G401 (cell line): ENCODE data around the gene MAST3. TPM values are rescaled to one million over a fixed set of nuclear protein-coding genes. Genes with fewer than 3 reads are reported as not detected.
A peak's percentile ranks its signal among the peaks of the same experiment; 100 is the strongest.

Source experiments
- DNase-seq: peaks from one replicate; pipeline ENCODE4 v3.0.0-alpha.2; 2015; ENCODE audit warnings: low spot score
- in situ Hi-C: cut with HindIII; loops from 2 replicates; pipeline ENCODE4 v1.10.0; 2016; ENCODE audit warnings: low sequenced_read_pairs, mixed read lengths
- total RNA-seq: library from RNA; depleted of rRNA; stranded (reverse); fragments of >200 nt; shearing (Covaris generic); gene quantifications from 2 replicates; pipeline ENCODE4 v1.2.3, GENCODE V29; 2014

The MAST3 gene
- total RNA-seq, 1 experiment from 2014 or later = 1.2 TPM

GRCh38 chr19:18109341-18109732 lies 11.8 kb downstream of the MAST3 start:
- no peak for DNase-seq
- in situ Hi-C loops = no loop called here

DNA sequence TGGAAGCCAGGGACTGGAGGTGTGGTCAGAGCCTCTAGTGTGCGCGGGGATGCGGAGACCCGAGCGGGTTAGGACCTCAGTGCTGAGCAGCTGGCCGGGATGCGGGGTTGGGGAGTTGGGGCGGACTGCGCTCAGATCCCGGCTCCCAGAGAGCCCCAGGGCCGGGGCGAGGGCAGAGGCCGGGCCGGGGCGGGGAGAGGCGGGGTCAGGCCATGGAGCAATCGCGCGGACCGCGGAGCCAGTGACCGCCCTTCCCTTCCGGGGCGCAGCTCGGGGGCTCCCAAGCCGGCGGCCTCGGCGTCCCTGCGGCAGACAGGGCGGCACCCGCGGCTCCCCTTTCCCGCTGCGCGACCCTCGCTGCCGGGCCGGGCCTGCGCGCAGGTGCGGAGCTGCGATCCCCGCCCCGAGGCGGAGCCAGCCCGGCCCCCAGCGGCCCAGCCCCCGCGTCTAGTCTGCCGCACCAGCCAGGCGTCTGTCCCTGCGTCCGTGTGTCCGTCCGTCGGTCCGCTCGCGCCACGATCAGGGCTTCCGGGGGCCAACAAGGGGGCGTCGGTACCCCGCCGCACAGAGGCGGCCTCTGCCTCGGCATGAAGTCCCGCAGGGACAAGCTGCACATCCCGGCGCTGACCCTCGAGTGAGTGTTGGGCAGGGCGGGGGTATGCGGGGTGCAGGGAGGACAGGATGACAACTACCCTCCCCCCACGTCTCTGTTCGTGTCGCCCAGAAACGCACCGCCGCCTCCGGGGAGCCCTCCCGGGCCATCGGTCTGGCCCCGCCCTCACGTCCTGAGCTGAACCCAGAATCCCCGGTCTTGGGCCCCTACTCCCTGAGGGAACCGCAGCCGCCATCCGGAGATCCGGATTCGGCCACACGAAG lies 12.4 kb downstream of the MAST3 start:
- no peak for DNase-seq

GRCh38 chr19:18110609-18111232 lies 13.1 kb downstream of the MAST3 start:
- no peak for DNase-seq
- in situ Hi-C loops = no loop called here

More for the DNA sequence above, 12.4 kb downstream of the MAST3 start:
- in situ Hi-C loops = no loop called here

DNA sequence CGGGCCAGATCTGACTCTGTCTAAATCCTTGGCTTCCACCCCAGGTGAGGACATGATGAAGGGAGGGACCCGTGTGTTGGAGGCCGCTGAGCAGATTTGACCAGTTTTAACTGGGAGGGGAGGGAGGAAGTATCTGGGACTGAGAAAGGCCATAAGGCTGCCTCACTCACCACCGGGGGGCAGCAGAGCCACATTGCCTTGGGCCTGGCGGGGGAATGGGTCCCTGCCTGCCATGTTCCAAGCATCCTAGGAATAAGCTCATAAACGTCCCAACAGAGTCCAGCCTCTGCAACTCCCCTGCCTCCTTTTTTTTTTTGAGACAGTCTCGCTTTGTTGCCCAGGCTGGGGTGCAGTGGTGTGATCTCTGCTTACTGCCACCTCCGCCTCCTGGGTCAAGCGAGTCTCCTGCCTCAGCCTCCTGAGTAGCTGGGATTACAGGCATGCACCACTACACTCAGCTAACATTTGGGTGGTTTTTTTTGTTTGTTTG lies 15.5 kb downstream of the MAST3 start:
- peak; percentile 86 for DNase-seq
- in situ Hi-C loops = no loop called here

GRCh38 chr19:18113827-18114226 lies 16.2 kb downstream of the MAST3 start:
- in situ Hi-C loops = no loop called here

GRCh38 chr19:18114483-18114882 lies 16.9 kb downstream of the MAST3 start:
- in situ Hi-C loops = no loop called here

More at GRCh38 chr19:18113827-18114226, 16.2 kb downstream of the MAST3 start:
- DNase-seq = no peak

DNA sequence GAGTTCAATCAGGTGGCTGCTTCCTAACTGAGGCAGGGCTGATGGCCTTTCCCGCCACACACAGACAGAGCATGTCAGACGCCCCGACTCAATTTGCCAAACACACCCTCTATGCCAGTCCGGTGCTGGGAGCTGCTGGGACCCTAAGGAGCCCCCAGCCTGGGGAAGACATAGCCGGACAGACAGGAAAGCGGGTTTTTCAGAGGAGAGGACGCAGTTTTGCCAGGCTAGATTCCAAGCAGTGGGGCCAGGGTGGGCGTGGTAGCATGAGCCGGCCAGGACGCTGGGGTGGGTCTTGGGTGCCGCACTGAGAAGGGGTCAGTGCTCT lies 19.8 kb downstream of the MAST3 start:
- in situ Hi-C loops = no loop called here
- no peak for DNase-seq

More at GRCh38 chr19:18114483-18114882, 16.9 kb downstream of the MAST3 start:
- no peak for DNase-seq

GRCh38 chr19:18117692-18118378 lies 20.3 kb downstream of the MAST3 start:
- DNase-seq = peak; percentile 71

DNA sequence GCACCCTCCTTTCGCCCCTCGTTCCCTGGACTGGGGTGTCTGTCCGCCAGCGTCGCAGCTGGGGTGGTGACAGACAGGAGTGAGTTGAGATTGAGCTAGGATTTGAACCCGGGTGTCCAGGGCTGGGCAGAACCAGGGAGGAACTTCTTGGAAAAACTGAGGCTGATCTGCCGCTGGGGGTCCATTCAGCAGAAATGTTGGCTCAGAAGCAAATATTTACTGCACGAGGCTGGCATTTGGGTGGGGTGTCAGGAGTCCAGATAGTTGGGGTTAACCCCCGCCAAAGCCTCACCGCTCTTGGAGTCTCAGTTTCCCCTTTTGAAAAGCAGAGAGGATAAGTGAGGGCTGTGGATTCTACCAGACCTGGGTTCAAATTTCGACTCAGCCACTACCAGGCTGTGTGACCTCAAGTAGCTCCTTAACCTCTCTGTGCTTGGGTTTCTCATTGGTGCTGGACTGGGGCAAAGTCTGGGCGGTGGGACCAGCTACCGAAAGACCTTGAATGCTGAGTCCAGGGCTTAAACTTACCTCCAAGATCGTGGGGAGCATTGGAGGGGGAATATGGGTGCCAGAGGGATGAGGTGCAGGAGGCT lies 20.9 kb downstream of the MAST3 start:
- in situ Hi-C loops = no loop called here
- DNase-seq = no peak

More at GRCh38 chr19:18117692-18118378, 20.3 kb downstream of the MAST3 start:
- in situ Hi-C loops = no loop called here

DNA sequence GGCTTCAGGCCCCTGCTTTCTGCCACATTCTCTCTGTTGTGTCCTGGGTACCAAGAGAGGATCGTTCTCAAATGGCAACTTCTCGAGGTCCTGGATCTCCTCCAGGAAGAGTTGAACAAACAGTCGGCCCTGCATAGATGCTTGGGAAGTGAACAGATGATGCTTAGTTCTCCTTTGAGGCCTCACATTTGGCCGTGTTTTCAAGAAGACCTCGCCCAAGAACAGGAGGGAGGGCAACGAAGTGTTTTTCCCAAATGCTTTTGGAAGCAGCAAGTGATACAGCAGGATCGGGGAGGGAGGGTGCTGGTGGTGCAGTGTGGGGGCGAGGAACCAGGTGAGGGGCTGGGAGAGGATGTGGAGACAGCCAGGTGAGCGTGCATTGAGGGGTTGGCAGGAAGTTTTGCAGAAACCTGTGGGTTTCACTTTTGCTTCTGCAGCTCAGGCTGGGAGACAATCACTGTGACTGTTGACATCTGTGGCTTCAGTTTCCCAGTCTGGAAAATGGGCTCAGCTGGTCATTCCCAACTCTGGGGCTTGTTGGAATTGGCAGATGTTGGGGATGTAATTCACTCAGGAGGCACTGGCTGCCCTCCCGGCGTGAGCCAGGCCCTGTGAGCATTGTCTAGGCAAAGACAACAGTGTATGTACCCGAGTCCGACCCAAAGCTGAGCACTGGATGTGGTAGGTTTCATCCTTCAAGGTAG lies 21.6 kb downstream of the MAST3 start:
- DNase-seq = peak; percentile 13
- in situ Hi-C loops = no loop called here

DNA sequence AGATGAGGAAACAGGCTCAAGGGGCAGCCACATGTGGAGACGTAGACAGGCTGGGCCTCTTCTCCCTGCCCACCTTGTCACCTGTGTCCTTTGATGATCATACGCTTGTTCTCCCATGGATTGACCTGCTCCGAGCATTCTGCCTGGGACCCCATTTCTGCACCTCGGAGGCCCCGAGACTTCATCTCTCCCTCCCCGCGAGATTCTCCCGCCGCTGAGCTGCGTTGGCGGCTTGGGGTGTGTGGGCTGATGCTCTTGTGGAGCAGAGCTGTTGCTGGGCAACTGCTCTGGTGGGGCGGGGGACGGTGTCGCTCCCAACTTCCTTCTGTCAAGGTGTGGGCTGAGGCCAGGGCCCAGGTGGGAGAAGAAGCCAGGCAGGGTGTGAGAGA lies 22.1 kb downstream of the MAST3 start:
- DNase-seq = no peak
- in situ Hi-C loops = no loop called here

DNA sequence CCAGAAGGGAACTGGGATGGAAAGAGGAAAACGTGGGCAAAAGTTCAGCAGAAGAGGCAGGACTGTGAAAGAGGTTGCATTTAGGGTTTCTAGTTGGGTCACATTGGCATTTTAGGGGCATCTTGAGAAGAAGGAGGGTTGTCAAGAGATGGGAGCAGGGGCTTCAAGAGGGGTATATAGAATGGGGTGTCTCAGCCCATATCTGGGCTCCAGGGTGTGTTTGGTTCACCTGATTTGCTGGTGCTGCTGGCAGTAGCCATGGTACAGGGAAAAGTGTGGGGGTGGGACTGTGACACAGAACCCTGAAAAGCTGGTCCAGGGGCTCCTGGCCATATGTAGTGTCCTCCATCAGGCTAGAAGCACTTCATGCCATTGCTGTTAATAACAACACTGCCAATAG lies 22.5 kb downstream of the MAST3 start:
- in situ Hi-C loops = no loop called here
- DNase-seq = no peak

DNA sequence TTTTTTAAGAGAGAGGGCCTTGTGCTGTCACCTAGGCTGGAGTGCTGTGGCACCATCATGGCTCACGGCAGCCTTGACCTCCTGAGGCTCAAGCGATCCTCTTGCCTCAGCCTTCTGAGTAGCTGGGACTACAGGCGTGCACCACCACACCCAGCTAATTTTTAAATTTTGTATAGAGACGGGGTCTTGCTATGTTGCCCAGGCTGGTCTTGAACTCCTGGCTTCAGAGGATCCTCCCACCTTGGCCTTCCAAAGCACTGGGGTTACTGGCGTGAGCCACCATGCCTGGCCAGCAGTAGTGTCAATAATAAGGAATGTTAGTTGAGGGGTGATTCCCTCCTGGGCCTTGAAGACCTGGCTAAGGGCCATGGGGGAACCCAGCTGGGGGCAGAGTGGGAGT lies 23.6 kb downstream of the MAST3 start:
- in situ Hi-C loops = no loop called here
- DNase-seq = no peak

GRCh38 chr19:18122424-18122823 lies 24.8 kb downstream of the MAST3 start:
- DNase-seq = no peak
- in situ Hi-C loops = no loop called here

DNA sequence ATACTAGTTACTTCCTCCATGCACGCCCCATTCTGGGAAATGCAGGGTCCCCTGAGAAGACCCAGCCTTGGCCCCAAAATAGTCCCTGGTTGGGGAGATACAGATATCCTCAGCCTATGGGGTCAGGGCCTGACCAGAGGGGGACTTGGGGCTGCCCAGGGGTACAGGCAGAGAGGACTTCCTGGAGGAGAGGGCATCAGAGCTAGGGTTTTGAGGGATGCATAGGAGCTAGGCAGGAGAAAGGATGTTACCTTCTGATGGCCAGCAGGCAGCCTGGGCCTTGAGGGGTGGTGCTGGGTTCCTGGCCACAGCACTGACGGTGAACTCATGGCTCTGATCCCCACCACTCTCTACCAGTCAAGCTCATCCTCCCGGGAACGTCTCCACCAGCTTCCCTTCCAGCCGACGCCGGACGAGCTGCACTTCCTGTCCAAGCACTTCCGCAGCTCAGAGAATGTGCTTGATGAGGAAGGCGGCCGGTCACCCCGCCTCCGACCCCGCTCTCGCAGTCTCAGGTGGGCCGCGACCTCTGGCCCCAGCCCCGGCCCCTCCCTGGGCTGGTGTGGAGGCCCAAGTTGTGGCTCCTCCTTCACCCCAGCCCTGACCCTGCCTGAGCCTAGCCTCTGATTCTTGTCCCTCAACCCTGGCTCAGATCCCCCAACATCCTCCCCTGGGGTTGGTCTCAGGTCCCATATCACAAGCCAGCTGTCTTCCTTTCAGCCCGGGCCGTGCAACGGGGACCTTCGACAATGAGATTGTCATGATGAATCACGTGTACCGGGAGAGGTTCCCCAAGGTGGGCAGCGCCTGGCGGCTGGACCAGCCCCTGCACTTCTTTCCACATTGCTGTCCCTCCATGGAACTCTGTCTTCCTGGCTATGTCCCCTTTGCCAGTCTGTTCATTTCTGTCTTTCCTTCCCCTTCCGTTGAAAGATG lies 25.6 kb downstream of the MAST3 start:
- no peak for DNase-seq
- in situ Hi-C loops = no loop called here

GRCh38 chr19:18123819-18124218 lies 26.2 kb downstream of the MAST3 start:
- in situ Hi-C loops = no loop called here
- no peak for DNase-seq

DNA sequence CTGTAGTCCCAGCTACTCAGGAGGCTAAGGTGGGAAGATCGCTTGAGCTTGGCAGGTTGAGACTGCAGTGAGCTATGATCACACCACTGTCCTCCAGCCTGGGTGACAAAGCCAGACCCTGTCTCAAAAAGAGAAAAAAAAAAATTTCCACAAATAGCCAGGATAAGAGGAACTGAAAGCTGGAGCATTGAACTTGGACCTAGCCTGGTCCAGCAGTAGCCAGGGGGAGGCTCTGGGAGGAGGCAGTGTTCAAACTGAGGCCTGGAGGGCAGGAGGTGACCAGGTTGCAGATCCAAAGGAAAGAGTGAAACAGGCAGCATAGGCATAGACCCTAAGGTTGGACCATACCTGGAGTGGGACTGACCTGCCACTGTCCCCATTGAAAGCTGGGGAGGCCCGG lies 28.5 kb downstream of the MAST3 start:
- DNase-seq = no peak
- in situ Hi-C loops = no loop called here

DNA sequence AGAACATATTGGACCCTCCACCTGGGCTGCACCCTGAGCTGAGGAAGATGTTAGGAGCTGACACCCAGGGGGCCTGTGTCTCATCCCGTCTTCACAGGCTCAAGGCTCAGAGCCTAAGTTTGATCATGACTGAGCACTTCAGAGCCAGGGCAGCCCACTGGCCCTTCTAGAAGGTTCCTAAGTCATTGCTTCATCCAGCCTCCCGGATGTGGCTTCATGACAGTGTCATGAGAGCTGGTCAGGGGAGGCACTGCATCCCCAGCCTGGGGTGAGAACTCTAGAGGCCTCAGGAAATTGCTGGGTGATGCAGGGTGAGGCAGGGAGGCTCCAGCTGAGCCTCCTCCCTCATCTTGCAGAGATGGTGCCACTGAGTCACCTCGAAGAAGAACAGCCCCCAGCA lies 30.5 kb downstream of the MAST3 start:
- no peak for DNase-seq
- in situ Hi-C loops = no loop called here
